Liver (tissue), 3 donors: ENCODE results near the gene COL26A1.

Experiments used
- ATF3 ChIP-seq: IDR thresholded peaks from 2 replicates; pipeline ENCODE4 v1.6.1; 2016; ENCODE audit warnings: antibody characterized with exemption
- CTCF ChIP-seq: fragments of 150-350 bp; IDR thresholded peaks from 2 replicates; pipeline ENCODE4 v1.5.1; 2017; ENCODE audit warnings: improper control_type of control experiment, low read depth, low read length; ENCODE audit not compliant: missing input control
- EGR1 ChIP-seq, 2 donors: IDR thresholded peaks; 2 replicates each; pipeline ENCODE4 v1.6.1; 2016 to 2018; ENCODE audit warnings: antibody characterized with exemption in 2 of 2, low read depth in 2 of 2
- HNF4A ChIP-seq, 2 donors: conservative IDR thresholded peaks; 2 replicates each; pipeline ENCODE4 v1.6.1; 2016; ENCODE audit warnings: antibody characterized with exemption in 2 of 2, mild to moderate bottlenecking in 2 of 2
- MAX ChIP-seq: IDR thresholded peaks from 2 replicates; pipeline ENCODE4 v1.6.1; 2016; ENCODE audit warnings: antibody characterized with exemption
- RAD21 ChIP-seq, 2 donors: IDR thresholded peaks; 2 replicates each; pipeline ENCODE4 v1.6.1; 2016; ENCODE audit warnings: antibody characterized with exemption in 2 of 2, mild to moderate bottlenecking in 2 of 2
- TAF1 ChIP-seq: conservative IDR thresholded peaks from 2 replicates; pipeline ENCODE4 v1.6.1; 2016; ENCODE audit warnings: antibody characterized with exemption, mild to moderate bottlenecking
- YY1 ChIP-seq: IDR thresholded peaks from 2 replicates; pipeline ENCODE4 v1.6.1; 2016; ENCODE audit warnings: antibody characterized with exemption, mild to moderate bottlenecking
- ZBTB33 ChIP-seq: IDR thresholded peaks from 2 replicates; pipeline ENCODE4 v1.6.1; 2016; ENCODE audit warnings: antibody characterized with exemption
- donor health status: healthy.
- donor health status: healthy.

- no peak for TF ChIP-seq CTCF
- no peak for TF ChIP-seq EGR1 (IDR thresholded peaks at IDR 0.05; ENCODE audit: low read depth in 2 of 2)
- no peak for TF ChIP-seq TAF1
- no peak for TF ChIP-seq HNF4A (conservative IDR thresholded peaks at IDR 0.05)
- TF ChIP-seq MAX: no peak
- no peak for TF ChIP-seq ATF3
- TF ChIP-seq RAD21 (IDR thresholded peaks at IDR 0.05): no peak
- no peak for TF ChIP-seq YY1
- TF ChIP-seq ZBTB33: no peak
Observed at GRCh38 chr7:101578552-101578951, 215.9 kb downstream of the COL26A1 start.
